ENCODE data around the gene SCGN. TPM values are rescaled to one million over a fixed set of nuclear protein-coding genes. Genes with fewer than 3 reads are reported as not detected.

The SCGN gene
- total and polyA plus RNA-seq, 2 of the 13 experiments (the other 11 are each of a cell fraction or from before 2014, with no cell fraction given), result 2.9 to 29.0 TPM

GRCh38 chr6:25652007-25652515 lies at the start of gene SCGN (continued):
- no peak for TF ChIP-seq SKI (IDR thresholded peaks at IDR 0.05; ENCODE audit: partially characterized antibody)
- peak; percentile 92; the same call in 1 of the 2 replicates for TF ChIP-seq ZNF788 (CRISPR knock-in tag; IDR thresholded peaks at IDR 0.05; ENCODE audit: borderline replicate concordance)
- TF ChIP-seq HOXA7 (CRISPR knock-in tag; IDR thresholded peaks at IDR 0.05), result no peak
- TF ChIP-seq AGO1 (IDR thresholded peaks at IDR 0.05; ENCODE audit: low read depth, low read length, poor library complexity, severe bottlenecking), result no peak
- TF ChIP-seq ZNF660 (CRISPR knock-in tag; IDR thresholded peaks at IDR 0.05; ENCODE audit: borderline replicate concordance, low read depth), result peak; percentile 90; the same call in 1 of the 2 replicates
- peak; percentile 77; the same call in 1 of the 2 replicates for TF ChIP-seq ZFP1 (CRISPR knock-in tag; IDR thresholded peaks at IDR 0.05)
- TF ChIP-seq MLXIP (CRISPR knock-in tag; IDR thresholded peaks at IDR 0.05; ENCODE audit: borderline replicate concordance), result peak; percentile 93; the same call in 1 of the 2 replicates
- TF ChIP-seq EZH2 (conservative IDR thresholded peaks at IDR 0.05; ENCODE audit: low read depth, low read length), result no peak
- no peak for TF ChIP-seq NFE2L2 (IDR thresholded peaks at IDR 0.05; ENCODE audit: low read length)
- TF ChIP-seq NFKBIZ (CRISPR knock-in tag; IDR thresholded peaks at IDR 0.05), result peak; percentile 96
- peak; percentile 91 for TF ChIP-seq NR1H2 (CRISPR knock-in tag; IDR thresholded peaks at IDR 0.05; ENCODE audit: borderline replicate concordance, low read depth)
- TF ChIP-seq SCMH1 (CRISPR knock-in tag; IDR thresholded peaks at IDR 0.05; ENCODE audit: borderline replicate concordance), result no peak
- no peak for TF ChIP-seq GRHL1 (CRISPR knock-in tag; conservative IDR thresholded peaks at IDR 0.05)
- TF ChIP-seq PBX3 (CRISPR knock-in tag; IDR thresholded peaks at IDR 0.05; ENCODE audit: borderline replicate concordance), result peak; percentile 95; the same call in 1 of the 2 replicates
- peak; percentile 75 for TF ChIP-seq PATZ1 (CRISPR knock-in tag; IDR thresholded peaks at IDR 0.05)
- peak; percentile 97 for TF ChIP-seq ZNF605 (CRISPR knock-in tag; IDR thresholded peaks at IDR 0.05)
- peak; percentile 96 for TF ChIP-seq ZNF275 (CRISPR knock-in tag; IDR thresholded peaks at IDR 0.05; ENCODE audit: borderline replicate concordance)
- TF ChIP-seq GZF1 (CRISPR knock-in tag; IDR thresholded peaks at IDR 0.05), result peak; percentile 86
- no peak for TF ChIP-seq MBD4 (IDR thresholded peaks at IDR 0.05; ENCODE audit: borderline replicate concordance, low read length)
- no peak for TF ChIP-seq NFATC3 (CRISPR knock-in tag; IDR thresholded peaks at IDR 0.05)
